H1 (cell line): ENCODE measurements around the gene NXN. TPM values are rescaled to one million over a fixed set of nuclear protein-coding genes. Genes with fewer than 3 reads are reported as not detected.
A peak's percentile ranks its signal among the peaks of the same experiment; 100 is the strongest.

ENCODE experiments used
- ASH2L ChIP-seq: fragments of 200-600, 300-600 bp; sonication (generic); IDR thresholded peaks from one replicate; pipeline ENCODE4 v1.7.1; 2017; ENCODE audit warnings: low read length
- CHD1 ChIP-seq: IDR thresholded peaks from 2 replicates; pipeline ENCODE4 v1.6.1; 2012; ENCODE audit warnings: low read depth, low read length, improper control_type of control experiment
- CHD7 ChIP-seq: fragments of 300-600 bp; sonication (generic); IDR thresholded peaks from 2 replicates; pipeline ENCODE4 v1.7.1; 2012; ENCODE audit warnings: low read length, moderate library complexity, mild to moderate bottlenecking, inconsistent platforms; ENCODE audit not compliant: insufficient replicate concordance
- GABPA ChIP-seq: IDR thresholded peaks from 2 replicates; pipeline ENCODE4 v1.6.1; 2011; ENCODE audit warnings: mild to moderate bottlenecking, low read length, moderate library complexity, borderline replicate concordance; ENCODE audit not compliant: insufficient read depth
- PHF8 ChIP-seq: fragments of 200-600 bp; sonication (generic); conservative IDR thresholded peaks from 2 replicates; pipeline ENCODE4 v1.7.1; 2012; ENCODE audit warnings: low read depth, mild to moderate bottlenecking, inconsistent platforms, low read length, moderate library complexity
- RXRA ChIP-seq: IDR thresholded peaks from 2 replicates; pipeline ENCODE4 v1.6.1; 2011; ENCODE audit warnings: low read depth, mild to moderate bottlenecking, low read length, moderate library complexity; ENCODE audit not compliant: insufficient read depth
- SP1 ChIP-seq: IDR thresholded peaks from 2 replicates; pipeline ENCODE4 v1.6.1; 2011; ENCODE audit warnings: low read depth, low read length
- SP2 ChIP-seq: IDR thresholded peaks from 2 replicates; pipeline ENCODE4 v1.6.1; 2012; ENCODE audit warnings: mild to moderate bottlenecking, low read length, inconsistent platforms
- SP4 ChIP-seq: IDR thresholded peaks from 2 replicates; pipeline ENCODE4 v1.6.1; 2012; ENCODE audit warnings: low read length, inconsistent platforms
- polyA plus RNA-seq, 7 experiments: library from polyadenylated mRNA; depleted of rRNA in 3 of 7; stranded (reverse) in 5 of 7; unstranded in 2 of 7; fragments of >200 nt in 5 of 7; fragments of 200-250 nt in 2 of 7; gene quantifications; 1 replicate in 5 of 7; 2 replicates in 1 of 7; 4 replicates in 1 of 7; pipeline versions ENCODE4 v1.2.1 to v1.2.3, GENCODE V29; 2011 to 2013; ENCODE audit warnings: missing spikeins in 2 of 7, mixed read lengths in 2 of 7
- total RNA-seq: library from RNA; stranded (reverse); fragmentation: NEBNext Ultra II Directional; extraction: Animal tissue kit (Norgen Biotek cat#: 25700); gene quantifications from 2 replicates; pipeline ENCODE4 v1.2.1, GENCODE V29; 2021
- TF ChIP-seq, protein P1 (sequence below): IDR thresholded peaks from 2 replicates; pipeline ENCODE4 v1.6.1; 2012; ENCODE audit warnings: inconsistent platforms

The NXN gene
- total and polyA plus RNA-seq, 2 of the 8 experiments (the other 6 are each of a cell fraction or from before 2014, with no cell fraction given), result 94.1 to 107 TPM

DNA sequence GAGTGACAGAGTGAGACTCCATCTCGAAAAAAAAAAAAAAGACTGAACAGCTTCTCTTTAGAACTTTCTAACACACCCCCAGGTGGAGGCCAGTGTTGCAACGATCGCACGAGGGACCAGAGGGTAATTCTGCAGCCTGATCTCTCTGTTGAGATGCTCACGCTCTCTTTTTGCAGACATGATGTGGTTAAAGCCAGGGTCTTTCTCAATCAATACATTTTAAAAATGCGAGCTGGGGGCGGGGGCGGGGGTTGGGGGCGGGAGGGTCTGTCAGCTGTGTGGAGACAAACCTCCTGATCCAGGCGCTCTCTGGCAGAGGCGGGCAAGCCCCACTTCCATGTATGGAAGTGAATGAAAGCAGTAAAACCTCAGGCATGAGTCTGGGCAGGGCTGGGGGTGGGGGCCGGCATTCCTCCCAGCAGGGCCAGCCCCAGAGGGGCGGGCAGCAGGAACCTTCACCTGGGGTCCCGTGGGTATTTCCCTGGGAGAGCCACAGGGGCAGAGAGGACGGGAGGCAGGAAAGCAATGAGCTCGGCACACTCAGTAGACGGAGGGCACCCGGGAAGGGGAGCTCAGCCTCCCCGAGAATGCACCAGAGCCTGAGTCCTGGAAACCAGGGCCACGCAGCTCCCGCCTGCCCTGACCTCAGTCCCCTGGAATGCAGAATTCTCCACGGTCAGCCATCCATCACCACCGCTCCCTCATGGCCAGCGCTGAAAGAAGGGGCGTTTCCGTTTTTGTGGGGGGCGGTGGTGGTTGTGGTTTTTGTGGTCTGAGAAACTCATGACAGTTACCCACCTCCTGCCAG, 28.0 kb downstream of the NXN start (continued):
- TF ChIP-seq CHD7, result no peak
- TF ChIP-seq CHD1, result no peak
- TF ChIP-seq ASH2L, result no peak
- TF ChIP-seq GABPA, result no peak
- TF ChIP-seq PHF8, result no peak
- TF ChIP-seq SP4, result no peak
- 0 out of 2 replicates have a peak, but pooled peaks have one; percentile 9 for TF ChIP-seq RXRA
- no peak for TF ChIP-seq SP2
- no peak for TF ChIP-seq SP1
- TF ChIP-seq, protein P1, sequence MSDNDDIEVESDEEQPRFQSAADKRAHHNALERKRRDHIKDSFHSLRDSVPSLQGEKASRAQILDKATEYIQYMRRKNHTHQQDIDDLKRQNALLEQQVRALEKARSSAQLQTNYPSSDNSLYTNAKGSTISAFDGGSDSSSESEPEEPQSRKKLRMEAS, result peak; percentile 43; the same call in 1 of the 2 replicates
